Measurements from ENCODE around the gene PCED1B. TPM values are rescaled to one million over a fixed set of nuclear protein-coding genes. Genes with fewer than 3 reads are reported as not detected.
"Not testable (repeated sequence)": the region's sequence is repeated elsewhere in the genome, so short reads cannot be mapped to it uniquely, and the experiment has no call there.

The PCED1B gene
- total RNA-seq, 1 donor from 2014 or later = 9.5 TPM

- DNase-seq (ENCODE audit: low spot score) = no peak
Measured at GRCh38 chr12:47088021-47088944, 8.9 kb downstream of the PCED1B start.

GRCh38 chr12:47091009-47091408 is 11.6 kb downstream of the PCED1B start:
- no peak for DNase-seq (ENCODE audit: low spot score)

- DNase-seq (ENCODE audit: low spot score) = no peak
Measured at GRCh38 chr12:47094804-47095203, 15.4 kb downstream of the PCED1B start.

GRCh38 chr12:47095446-47096236 is 16.2 kb downstream of the PCED1B start:
- DNase-seq (ENCODE audit: low spot score) = no peak

GRCh38 chr12:47097276-47097896 is 18.0 kb downstream of the PCED1B start:
- no peak for DNase-seq (ENCODE audit: low spot score)

GRCh38 chr12:47098099-47098498 is 18.7 kb downstream of the PCED1B start:
- DNase-seq (ENCODE audit: low spot score) = no peak

- DNase-seq (ENCODE audit: low spot score) = no peak
Measured at GRCh38 chr12:47099610-47100009, 20.2 kb downstream of the PCED1B start.

GRCh38 chr12:47100160-47100559 is 20.7 kb downstream of the PCED1B start:
- DNase-seq (ENCODE audit: low spot score) = no peak

- no peak for DNase-seq (ENCODE audit: low spot score)
Measured at GRCh38 chr12:47102406-47102805, 23.0 kb downstream of the PCED1B start.

GRCh38 chr12:47102845-47103651 is 23.6 kb downstream of the PCED1B start:
- no peak for DNase-seq (ENCODE audit: low spot score)

GRCh38 chr12:47105914-47106674 is 26.7 kb downstream of the PCED1B start:
- no peak for DNase-seq (ENCODE audit: low spot score)

GRCh38 chr12:47107446-47107845 is 28.0 kb downstream of the PCED1B start:
- DNase-seq (ENCODE audit: low spot score) = no peak

GRCh38 chr12:47107926-47108325 is 28.5 kb downstream of the PCED1B start:
- DNase-seq (ENCODE audit: low spot score) = no peak

GRCh38 chr12:47110011-47110541 is 30.7 kb downstream of the PCED1B start:
- DNase-seq (ENCODE audit: low spot score) = no peak

- no peak for DNase-seq (ENCODE audit: low spot score)
Measured at GRCh38 chr12:47110718-47111391, 31.4 kb downstream of the PCED1B start.

- no peak for DNase-seq (ENCODE audit: low spot score)
Measured at GRCh38 chr12:47111392-47111778, 32.0 kb downstream of the PCED1B start.

GRCh38 chr12:47111854-47112253 is 32.4 kb downstream of the PCED1B start:
- DNase-seq (ENCODE audit: low spot score) = no peak

GRCh38 chr12:47112679-47113078 is 33.3 kb downstream of the PCED1B start:
- no peak for DNase-seq (ENCODE audit: low spot score)

- no peak for DNase-seq (ENCODE audit: low spot score)
Measured at GRCh38 chr12:47114481-47114892, 35.1 kb downstream of the PCED1B start.

GRCh38 chr12:47117305-47117704 is 37.9 kb downstream of the PCED1B start:
- not testable (repeated sequence) for DNase-seq (ENCODE audit: low spot score)
